ENCODE measurements around the gene LTO1. TPM values are rescaled to one million over a fixed set of nuclear protein-coding genes. Genes with fewer than 3 reads are reported as not detected.

Gene LTO1
- total RNA-seq, 1 experiment from 2014 or later, result 27.5 TPM

DNA sequence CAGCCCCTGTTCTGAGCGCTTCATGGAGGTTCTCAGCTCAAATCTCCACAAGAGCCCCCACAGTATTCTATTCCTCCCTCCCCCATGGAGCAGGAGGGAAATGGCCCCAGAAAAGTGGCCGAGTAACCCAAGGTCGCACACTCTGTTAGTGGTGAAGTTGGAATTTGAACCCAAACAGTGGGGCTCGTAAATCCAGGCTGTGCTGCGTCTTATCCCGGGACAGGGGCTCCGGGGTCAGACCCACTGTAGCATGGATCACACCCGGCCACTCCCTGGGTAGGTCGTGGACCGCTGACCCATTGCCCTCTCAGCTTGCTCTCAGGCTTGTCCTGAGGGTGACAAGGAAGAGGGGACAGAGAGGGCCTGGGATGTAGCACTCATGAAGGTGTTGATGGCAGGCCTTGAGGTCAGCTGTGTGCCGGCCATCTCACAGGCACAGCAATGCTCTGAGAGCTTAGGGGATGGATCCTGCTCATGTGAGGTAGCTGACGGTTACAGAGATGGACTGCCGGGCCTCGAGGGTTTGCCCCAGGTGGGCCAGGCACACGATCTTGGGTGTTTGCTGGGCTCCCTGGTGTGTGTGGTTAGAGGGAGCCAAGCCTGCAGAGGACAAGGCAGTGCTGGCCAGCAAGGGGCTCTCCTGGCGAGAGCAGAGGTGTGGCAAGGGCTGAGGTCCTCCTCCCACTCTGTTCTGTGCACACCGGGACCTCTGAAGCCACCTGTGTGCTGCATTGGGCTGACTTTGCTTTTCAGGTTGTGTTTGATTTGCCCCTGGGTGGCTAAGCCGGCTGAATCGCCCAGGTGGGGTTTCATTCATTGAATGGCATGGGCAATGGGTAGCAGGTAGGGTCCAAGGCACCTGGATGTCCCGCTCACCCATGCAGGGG lies 31.0 kb upstream of the LTO1 start:
- ATAC-seq, result no peak

DNA sequence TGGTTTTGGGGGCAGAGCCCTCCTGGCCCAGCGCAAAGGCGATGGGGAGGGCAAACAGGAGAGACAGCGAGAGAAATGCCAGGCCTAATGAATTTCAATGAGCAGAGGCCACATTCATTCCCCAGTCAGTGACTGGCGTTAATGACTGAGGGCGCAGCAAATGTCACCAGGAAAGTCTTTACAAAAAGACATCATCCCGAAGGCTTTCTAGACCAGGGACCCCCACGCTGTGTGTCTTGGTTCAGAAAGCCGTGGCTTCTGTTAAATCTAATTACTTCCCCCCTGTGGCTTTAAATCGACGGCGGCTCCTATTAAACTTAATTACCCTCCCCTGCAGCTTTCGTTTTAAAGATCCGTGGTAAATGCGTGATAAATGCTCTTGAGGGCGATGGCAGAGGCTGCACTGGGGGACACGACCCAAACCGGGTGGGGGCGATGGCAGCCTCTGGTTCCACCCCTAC lies 30.2 kb upstream of the LTO1 start:
- ChIA-PET POLR2A (no interaction called here), CTCF (interaction anchor here (0.5 to 4.7 kb wide), 17 partner anchors 12 to 467 kb away, joined by 3 to 50 read pairs (median 7); partner anchors contain the start of gene LTO1)
- Mint-ChIP-seq H3K4me1 (peaks cover 48% of the 10 kb centered on the region), H3K4me3 (peak overlapping the region; percentile 86), H3K27ac (no peak overlapping the region), H3K27me3 (ENCODE audit: low read depth) (peaks cover 7% of the 10 kb centered on the region), H3K36me3 (no peaks in the 10 kb centered on the region), H3K9me3 (no peaks in the 10 kb centered on the region)
- DNase-seq (ENCODE audit: low spot score) (no peak), ATAC-seq (no peak)
- TF ChIP-seq GTF2I (CRISPR knock-in tag; conservative IDR thresholded peaks at IDR 0.05) (no peak), SMAD3 (CRISPR knock-in tag; IDR thresholded peaks at IDR 0.05; ENCODE audit: borderline replicate concordance) (no peak), NFE2L1 (CRISPR knock-in tag; IDR thresholded peaks at IDR 0.05) (no peak), GABPB1 (CRISPR knock-in tag; IDR thresholded peaks at IDR 0.05) (no peak), ZNF219 (CRISPR knock-in tag; IDR thresholded peaks at IDR 0.05; ENCODE audit: borderline replicate concordance) (no peak), HMGA2 (CRISPR knock-in tag; IDR thresholded peaks at IDR 0.05) (no peak)
- TF ChIP-seq, protein P1, sequence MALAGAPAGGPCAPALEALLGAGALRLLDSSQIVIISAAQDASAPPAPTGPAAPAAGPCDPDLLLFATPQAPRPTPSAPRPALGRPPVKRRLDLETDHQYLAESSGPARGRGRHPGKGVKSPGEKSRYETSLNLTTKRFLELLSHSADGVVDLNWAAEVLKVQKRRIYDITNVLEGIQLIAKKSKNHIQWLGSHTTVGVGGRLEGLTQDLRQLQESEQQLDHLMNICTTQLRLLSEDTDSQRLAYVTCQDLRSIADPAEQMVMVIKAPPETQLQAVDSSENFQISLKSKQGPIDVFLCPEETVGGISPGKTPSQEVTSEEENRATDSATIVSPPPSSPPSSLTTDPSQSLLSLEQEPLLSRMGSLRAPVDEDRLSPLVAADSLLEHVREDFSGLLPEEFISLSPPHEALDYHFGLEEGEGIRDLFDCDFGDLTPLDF (CRISPR knock-in tag; IDR thresholded peaks at IDR 0.05), result no peak
- TF ChIP-seq, protein P2, sequence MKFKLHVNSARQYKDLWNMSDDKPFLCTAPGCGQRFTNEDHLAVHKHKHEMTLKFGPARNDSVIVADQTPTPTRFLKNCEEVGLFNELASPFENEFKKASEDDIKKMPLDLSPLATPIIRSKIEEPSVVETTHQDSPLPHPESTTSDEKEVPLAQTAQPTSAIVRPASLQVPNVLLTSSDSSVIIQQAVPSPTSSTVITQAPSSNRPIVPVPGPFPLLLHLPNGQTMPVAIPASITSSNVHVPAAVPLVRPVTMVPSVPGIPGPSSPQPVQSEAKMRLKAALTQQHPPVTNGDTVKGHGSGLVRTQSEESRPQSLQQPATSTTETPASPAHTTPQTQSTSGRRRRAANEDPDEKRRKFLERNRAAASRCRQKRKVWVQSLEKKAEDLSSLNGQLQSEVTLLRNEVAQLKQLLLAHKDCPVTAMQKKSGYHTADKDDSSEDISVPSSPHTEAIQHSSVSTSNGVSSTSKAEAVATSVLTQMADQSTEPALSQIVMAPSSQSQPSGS (CRISPR knock-in tag; IDR thresholded peaks at IDR 0.05; ENCODE audit: borderline replicate concordance, low read depth), result no peak
- TF ChIP-seq, protein P3, sequence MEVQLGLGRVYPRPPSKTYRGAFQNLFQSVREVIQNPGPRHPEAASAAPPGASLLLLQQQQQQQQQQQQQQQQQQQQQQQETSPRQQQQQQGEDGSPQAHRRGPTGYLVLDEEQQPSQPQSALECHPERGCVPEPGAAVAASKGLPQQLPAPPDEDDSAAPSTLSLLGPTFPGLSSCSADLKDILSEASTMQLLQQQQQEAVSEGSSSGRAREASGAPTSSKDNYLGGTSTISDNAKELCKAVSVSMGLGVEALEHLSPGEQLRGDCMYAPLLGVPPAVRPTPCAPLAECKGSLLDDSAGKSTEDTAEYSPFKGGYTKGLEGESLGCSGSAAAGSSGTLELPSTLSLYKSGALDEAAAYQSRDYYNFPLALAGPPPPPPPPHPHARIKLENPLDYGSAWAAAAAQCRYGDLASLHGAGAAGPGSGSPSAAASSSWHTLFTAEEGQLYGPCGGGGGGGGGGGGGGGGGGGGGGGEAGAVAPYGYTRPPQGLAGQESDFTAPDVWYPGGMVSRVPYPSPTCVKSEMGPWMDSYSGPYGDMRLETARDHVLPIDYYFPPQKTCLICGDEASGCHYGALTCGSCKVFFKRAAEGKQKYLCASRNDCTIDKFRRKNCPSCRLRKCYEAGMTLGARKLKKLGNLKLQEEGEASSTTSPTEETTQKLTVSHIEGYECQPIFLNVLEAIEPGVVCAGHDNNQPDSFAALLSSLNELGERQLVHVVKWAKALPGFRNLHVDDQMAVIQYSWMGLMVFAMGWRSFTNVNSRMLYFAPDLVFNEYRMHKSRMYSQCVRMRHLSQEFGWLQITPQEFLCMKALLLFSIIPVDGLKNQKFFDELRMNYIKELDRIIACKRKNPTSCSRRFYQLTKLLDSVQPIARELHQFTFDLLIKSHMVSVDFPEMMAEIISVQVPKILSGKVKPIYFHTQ (CRISPR knock-in tag; IDR thresholded peaks at IDR 0.05), result no peak
- TF ChIP-seq, protein P4, sequence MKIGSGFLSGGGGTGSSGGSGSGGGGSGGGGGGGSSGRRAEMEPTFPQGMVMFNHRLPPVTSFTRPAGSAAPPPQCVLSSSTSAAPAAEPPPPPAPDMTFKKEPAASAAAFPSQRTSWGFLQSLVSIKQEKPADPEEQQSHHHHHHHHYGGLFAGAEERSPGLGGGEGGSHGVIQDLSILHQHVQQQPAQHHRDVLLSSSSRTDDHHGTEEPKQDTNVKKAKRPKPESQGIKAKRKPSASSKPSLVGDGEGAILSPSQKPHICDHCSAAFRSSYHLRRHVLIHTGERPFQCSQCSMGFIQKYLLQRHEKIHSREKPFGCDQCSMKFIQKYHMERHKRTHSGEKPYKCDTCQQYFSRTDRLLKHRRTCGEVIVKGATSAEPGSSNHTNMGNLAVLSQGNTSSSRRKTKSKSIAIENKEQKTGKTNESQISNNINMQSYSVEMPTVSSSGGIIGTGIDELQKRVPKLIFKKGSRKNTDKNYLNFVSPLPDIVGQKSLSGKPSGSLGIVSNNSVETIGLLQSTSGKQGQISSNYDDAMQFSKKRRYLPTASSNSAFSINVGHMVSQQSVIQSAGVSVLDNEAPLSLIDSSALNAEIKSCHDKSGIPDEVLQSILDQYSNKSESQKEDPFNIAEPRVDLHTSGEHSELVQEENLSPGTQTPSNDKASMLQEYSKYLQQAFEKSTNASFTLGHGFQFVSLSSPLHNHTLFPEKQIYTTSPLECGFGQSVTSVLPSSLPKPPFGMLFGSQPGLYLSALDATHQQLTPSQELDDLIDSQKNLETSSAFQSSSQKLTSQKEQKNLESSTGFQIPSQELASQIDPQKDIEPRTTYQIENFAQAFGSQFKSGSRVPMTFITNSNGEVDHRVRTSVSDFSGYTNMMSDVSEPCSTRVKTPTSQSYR (CRISPR knock-in tag; IDR thresholded peaks at IDR 0.05), result no peak
- TF ChIP-seq, protein P5, sequence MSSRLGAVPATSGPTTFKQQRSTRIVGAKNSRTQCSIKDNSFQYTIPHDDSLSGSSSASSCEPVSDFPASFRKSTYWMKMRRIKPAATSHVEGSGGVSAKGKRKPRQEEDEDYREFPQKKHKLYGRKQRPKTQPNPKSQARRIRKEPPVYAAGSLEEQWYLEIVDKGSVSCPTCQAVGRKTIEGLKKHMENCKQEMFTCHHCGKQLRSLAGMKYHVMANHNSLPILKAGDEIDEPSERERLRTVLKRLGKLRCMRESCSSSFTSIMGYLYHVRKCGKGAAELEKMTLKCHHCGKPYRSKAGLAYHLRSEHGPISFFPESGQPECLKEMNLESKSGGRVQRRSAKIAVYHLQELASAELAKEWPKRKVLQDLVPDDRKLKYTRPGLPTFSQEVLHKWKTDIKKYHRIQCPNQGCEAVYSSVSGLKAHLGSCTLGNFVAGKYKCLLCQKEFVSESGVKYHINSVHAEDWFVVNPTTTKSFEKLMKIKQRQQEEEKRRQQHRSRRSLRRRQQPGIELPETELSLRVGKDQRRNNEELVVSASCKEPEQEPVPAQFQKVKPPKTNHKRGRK (CRISPR knock-in tag; IDR thresholded peaks at IDR 0.05; ENCODE audit: borderline replicate concordance), result no peak

More for the DNA sequence above, 31.0 kb upstream of the LTO1 start:
- CTCF ChIA-PET, result interaction anchor here (1.0 to 4.7 kb wide), 9 partner anchors 11 to 183 kb away, joined by 3 to 50 read pairs (median 9); partner anchors contain the start of gene LTO1
- no peaks in the 10 kb centered on the region for H3K36me3 Mint-ChIP-seq
- H3K27me3 Mint-ChIP-seq (ENCODE audit: low read depth), result peaks cover 7% of the 10 kb centered on the region
- TF ChIP-seq, protein P6, sequence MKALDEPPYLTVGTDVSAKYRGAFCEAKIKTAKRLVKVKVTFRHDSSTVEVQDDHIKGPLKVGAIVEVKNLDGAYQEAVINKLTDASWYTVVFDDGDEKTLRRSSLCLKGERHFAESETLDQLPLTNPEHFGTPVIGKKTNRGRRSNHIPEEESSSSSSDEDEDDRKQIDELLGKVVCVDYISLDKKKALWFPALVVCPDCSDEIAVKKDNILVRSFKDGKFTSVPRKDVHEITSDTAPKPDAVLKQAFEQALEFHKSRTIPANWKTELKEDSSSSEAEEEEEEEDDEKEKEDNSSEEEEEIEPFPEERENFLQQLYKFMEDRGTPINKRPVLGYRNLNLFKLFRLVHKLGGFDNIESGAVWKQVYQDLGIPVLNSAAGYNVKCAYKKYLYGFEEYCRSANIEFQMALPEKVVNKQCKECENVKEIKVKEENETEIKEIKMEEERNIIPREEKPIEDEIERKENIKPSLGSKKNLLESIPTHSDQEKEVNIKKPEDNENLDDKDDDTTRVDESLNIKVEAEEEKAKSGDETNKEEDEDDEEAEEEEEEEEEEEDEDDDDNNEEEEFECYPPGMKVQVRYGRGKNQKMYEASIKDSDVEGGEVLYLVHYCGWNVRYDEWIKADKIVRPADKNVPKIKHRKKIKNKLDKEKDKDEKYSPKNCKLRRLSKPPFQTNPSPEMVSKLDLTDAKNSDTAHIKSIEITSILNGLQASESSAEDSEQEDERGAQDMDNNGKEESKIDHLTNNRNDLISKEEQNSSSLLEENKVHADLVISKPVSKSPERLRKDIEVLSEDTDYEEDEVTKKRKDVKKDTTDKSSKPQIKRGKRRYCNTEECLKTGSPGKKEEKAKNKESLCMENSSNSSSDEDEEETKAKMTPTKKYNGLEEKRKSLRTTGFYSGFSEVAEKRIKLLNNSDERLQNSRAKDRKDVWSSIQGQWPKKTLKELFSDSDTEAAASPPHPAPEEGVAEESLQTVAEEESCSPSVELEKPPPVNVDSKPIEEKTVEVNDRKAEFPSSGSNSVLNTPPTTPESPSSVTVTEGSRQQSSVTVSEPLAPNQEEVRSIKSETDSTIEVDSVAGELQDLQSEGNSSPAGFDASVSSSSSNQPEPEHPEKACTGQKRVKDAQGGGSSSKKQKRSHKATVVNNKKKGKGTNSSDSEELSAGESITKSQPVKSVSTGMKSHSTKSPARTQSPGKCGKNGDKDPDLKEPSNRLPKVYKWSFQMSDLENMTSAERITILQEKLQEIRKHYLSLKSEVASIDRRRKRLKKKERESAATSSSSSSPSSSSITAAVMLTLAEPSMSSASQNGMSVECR (CRISPR knock-in tag; IDR thresholded peaks at IDR 0.05; ENCODE audit: borderline replicate concordance), result 0 out of 2 replicates have a peak, but pooled peaks have one; percentile 23
- TF ChIP-seq, protein P7, sequence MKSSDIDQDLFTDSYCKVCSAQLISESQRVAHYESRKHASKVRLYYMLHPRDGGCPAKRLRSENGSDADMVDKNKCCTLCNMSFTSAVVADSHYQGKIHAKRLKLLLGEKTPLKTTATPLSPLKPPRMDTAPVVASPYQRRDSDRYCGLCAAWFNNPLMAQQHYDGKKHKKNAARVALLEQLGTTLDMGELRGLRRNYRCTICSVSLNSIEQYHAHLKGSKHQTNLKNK (CRISPR knock-in tag; IDR thresholded peaks at IDR 0.05), result no peak
- peak; percentile 45; the same call in 1 of the 2 replicates for TF ChIP-seq ZNF423 (CRISPR knock-in tag; IDR thresholded peaks at IDR 0.05)
- TF ChIP-seq, protein P8, sequence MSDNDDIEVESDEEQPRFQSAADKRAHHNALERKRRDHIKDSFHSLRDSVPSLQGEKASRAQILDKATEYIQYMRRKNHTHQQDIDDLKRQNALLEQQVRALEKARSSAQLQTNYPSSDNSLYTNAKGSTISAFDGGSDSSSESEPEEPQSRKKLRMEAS (CRISPR knock-in tag; IDR thresholded peaks at IDR 0.05), result no peak
- no peak overlapping the region for H3K27ac Mint-ChIP-seq
- POLR2A ChIA-PET, result interaction anchor here (0.6 kb wide), 1 partner anchor 630 kb away, joined by 4 read pairs; no protein-coding TSS in a partner anchor
- H3K4me1 Mint-ChIP-seq, result peaks cover 40% of the 10 kb centered on the region
- DNase-seq (ENCODE audit: low spot score), result no peak
- H3K4me3 Mint-ChIP-seq, result peak overlapping the region; percentile 86
- H3K9me3 Mint-ChIP-seq, result no peaks in the 10 kb centered on the region
